Upper lobe of right lung (tissue), 1 donor: Measurements from ENCODE around the gene TNS1. TPM values are rescaled to one million over a fixed set of nuclear protein-coding genes. Genes with fewer than 3 reads are reported as not detected.
A peak's percentile ranks its signal among the peaks of the same experiment; 100 is the strongest.

Source experiments
- ATAC-seq: fragments of 200-7000 bp; cut with Tn5 transposase; one replicate; pipeline ENCODE4 v1.9.1; 2020; ENCODE audit warnings: mild to moderate bottlenecking, moderate library complexity
- DNase-seq: peaks from one replicate; pipeline ENCODE4 v3.0.0-alpha.2; 2020
- H3K27ac ChIP-seq: fragments of 200-600 bp; one replicate; pipeline ENCODE4 v1.8.0; 2022
- H3K27me3 ChIP-seq: fragments of 200-600 bp; one replicate; pipeline ENCODE4 v1.8.0; 2022; ENCODE audit warnings: mild to moderate bottlenecking
- H3K36me3 ChIP-seq: fragments of 200-600 bp; one replicate; pipeline ENCODE4 v1.8.0; 2022
- H3K4me1 ChIP-seq: fragments of 200-600 bp; one replicate; pipeline ENCODE4 v1.8.0; 2022
- H3K4me3 ChIP-seq: fragments of 200-600 bp; one replicate; pipeline ENCODE4 v1.8.0; 2022; ENCODE audit warnings: mild to moderate bottlenecking
- H3K9me3 ChIP-seq: fragments of 200-600 bp; one replicate; pipeline ENCODE4 v1.8.0; 2022
- intact Hi-C: fragments of 100-400 bp; cut with DNase I; formaldehyde crosslinking; loops from one replicate; pipeline ENCODE4 v1.11.0; 2022
- total RNA-seq: library from RNA; stranded (reverse); fragmentation: NEBNext Ultra II Directional; extraction: Animal tissue kit (Norgen Biotek cat#: 25700); gene quantifications from one replicate; pipeline ENCODE4 v1.2.1, GENCODE V29; 2021
- TF ChIP-seq, protein P1 (sequence below): fragments of 200-600 bp; IDR thresholded peaks from one replicate; pipeline ENCODE4 v1.8.0; 2022; ENCODE audit warnings: antibody characterized with exemption
- donor health status: DM: no; HTN: yes; CAD: no; lungs with severe emphysema.

The TNS1 gene
- total RNA-seq, 1 donor from 2014 or later = 669 TPM

DNA sequence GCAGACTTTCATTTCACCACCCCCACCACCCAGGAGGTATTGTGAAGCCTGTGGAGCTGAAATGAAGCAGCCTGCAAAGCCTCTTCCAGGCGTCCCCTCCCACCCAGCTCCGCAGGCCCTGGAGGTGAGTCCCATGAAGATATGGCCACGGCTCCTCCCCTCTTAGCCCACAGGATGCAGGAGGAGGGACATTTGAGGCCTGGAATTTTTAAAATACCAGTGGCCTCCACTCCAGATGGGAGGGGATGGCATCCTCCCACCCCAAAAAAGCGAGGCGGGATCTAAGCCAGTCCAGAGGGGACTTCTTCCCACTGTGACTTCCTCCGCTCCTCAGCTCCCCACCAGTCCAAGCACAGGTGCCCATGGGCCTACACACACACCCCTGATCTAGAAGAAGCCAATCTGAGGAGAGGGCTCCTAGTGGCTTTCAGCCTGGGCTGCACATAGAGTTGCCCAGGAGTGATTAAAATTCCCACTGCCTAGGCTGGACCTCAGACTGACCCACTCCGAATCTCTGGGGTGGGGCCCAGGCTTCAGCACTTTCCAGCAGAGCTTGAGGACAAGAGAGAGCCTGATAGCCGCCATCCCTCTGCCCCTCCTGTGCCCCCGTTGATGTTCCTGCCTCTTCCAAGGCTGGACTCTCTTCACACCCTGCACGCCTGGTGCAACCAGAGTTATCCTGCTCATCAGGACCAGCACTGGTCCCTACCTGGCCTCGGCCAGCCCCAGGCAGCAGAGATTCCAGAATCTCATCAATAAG, 206.9 kb downstream of the TNS1 start:
- peaks cover 16% of the 10 kb centered on the region for H3K4me1 ChIP-seq
- intact Hi-C loops = no loop called here
- ATAC-seq = peak; percentile 30

DNA sequence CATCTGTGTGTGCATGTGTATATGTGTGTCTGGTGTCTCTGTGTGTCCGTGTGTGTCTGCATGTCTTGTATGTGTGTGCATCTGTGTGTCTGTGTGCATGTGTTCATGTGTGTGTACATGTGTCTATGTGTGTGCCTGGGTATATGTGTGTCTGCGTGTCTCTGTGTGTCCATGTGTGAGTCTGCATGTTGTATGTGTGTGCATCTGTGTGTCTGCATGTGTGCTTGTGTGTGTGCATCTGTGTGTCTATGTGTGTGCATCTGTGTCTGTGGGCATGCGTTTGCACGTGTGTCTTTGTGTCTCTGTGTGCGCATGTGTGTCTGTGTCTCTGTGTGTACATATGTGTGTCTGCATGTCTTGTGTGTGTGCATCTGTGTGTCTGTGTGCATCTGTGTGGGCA, 207.7 kb downstream of the TNS1 start:
- H3K4me3 ChIP-seq = no peak overlapping the region
- DNase-seq (no peak), ATAC-seq (no peak)
- H3K36me3 ChIP-seq = no peaks in the 10 kb centered on the region
- TF ChIP-seq, protein P1, sequence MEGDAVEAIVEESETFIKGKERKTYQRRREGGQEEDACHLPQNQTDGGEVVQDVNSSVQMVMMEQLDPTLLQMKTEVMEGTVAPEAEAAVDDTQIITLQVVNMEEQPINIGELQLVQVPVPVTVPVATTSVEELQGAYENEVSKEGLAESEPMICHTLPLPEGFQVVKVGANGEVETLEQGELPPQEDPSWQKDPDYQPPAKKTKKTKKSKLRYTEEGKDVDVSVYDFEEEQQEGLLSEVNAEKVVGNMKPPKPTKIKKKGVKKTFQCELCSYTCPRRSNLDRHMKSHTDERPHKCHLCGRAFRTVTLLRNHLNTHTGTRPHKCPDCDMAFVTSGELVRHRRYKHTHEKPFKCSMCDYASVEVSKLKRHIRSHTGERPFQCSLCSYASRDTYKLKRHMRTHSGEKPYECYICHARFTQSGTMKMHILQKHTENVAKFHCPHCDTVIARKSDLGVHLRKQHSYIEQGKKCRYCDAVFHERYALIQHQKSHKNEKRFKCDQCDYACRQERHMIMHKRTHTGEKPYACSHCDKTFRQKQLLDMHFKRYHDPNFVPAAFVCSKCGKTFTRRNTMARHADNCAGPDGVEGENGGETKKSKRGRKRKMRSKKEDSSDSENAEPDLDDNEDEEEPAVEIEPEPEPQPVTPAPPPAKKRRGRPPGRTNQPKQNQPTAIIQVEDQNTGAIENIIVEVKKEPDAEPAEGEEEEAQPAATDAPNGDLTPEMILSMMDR = no peak
- H3K27me3 ChIP-seq = no peaks in the 10 kb centered on the region
- peaks cover 17% of the 10 kb centered on the region for H3K4me1 ChIP-seq
- H3K27ac ChIP-seq = no peak overlapping the region
- intact Hi-C loops = no loop called here
- no peaks in the 10 kb centered on the region for H3K9me3 ChIP-seq

More for the DNA sequence above, 206.9 kb downstream of the TNS1 start:
- H3K27me3 ChIP-seq = no peaks in the 10 kb centered on the region
- H3K36me3 ChIP-seq = peaks cover 4% of the 10 kb centered on the region
- no peak for DNase-seq
- H3K27ac ChIP-seq = peak overlapping the region; percentile 17
- no peaks in the 10 kb centered on the region for H3K9me3 ChIP-seq
- H3K4me3 ChIP-seq = no peak overlapping the region
- TF ChIP-seq, protein P1 = no peak

DNA sequence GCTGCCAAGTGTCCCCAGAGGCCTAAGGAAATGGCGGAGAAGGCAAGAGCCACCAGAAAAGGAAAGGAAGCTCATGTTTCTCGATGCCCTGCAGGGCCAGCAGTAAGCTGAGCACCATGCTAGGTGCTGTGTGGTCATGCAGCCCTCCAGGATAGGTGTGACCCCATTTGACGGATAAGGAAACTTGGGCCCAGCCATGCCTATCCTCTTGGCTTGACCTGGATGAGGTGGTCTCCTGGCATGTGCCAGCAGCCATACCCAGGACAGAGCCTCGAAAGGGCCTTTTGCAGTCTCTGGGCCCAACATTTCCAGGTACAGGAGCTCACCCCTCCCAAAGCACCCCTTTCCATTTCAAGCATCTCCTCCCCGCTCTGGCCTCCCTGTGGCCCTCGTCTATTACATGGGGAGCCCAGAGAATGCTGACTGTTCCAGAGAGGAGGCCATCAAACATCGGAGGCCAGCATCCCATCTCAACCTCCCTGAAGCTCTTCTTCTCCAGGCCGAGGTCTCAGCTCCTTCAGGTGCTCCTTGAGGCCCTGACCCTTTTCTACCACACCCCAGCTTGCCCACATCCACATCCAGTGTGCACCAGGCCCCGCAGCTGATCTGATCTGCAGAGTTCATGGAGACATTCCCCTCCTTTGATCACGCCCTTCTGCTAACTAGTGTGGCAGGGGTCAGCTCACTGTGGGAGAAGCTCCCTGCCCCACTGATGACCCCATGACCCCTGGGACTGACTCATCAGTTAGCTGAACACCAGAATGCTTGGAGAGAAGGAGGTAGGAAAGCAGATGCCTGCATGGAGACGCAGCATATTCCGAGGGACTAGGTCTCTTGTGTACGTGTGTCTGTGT, 208.4 kb downstream of the TNS1 start:
- TF ChIP-seq, protein P1 = no peak
- DNase-seq (no peak), ATAC-seq (no peak)
- peaks cover 22% of the 10 kb centered on the region for H3K4me1 ChIP-seq
- H3K27me3 ChIP-seq = no peaks in the 10 kb centered on the region
- H3K4me3 ChIP-seq = no peak overlapping the region
- H3K27ac ChIP-seq = no peak overlapping the region
- no peaks in the 10 kb centered on the region for H3K9me3 ChIP-seq
- intact Hi-C loops = loop anchor here (5.0 kb wide), 1 partner anchor 93 kb away; no protein-coding TSS in a partner anchor
- no peaks in the 10 kb centered on the region for H3K36me3 ChIP-seq

DNA sequence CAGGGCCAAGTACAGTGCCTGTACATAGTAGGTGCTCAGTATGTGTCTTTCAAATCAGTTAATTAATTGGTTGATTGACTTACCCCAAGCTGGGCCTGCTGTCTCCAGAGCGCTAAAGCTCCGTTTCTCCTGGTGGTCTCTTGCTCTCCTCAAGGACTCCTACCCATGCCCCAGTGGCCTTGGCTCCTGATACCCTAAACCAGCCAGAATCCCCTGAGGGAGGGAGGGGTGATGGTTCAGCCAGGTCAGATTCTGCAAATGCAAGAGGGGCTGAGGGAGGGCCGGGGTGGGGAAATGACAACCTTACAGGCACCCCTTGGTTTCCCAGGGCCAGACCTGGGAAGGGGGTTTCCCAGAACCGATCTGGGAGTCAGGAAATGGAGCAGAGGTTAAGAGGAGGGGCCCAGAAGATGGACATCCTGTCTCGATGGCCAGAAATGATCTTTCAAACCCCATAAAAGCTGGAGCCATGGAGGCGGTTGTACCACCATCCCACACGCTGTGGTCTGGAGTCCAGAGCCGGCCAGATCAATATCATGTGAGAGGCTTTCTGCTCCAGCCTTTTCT, 209.1 kb downstream of the TNS1 start:
- Histone ChIP-seq H3K4me1 (peaks cover 27% of the 10 kb centered on the region), H3K36me3 (peaks cover 2% of the 10 kb centered on the region), H3K9me3 (no peaks in the 10 kb centered on the region), H3K27ac (peak overlapping the region; percentile 55), H3K4me3 (no peak overlapping the region), H3K27me3 (no peaks in the 10 kb centered on the region)
- DNase-seq (no peak), ATAC-seq (no peak)
- TF ChIP-seq, protein P1 = no peak
- intact Hi-C loops = loop anchor here (5.0 kb wide), 1 partner anchor 94 kb away; no protein-coding TSS in a partner anchor

DNA sequence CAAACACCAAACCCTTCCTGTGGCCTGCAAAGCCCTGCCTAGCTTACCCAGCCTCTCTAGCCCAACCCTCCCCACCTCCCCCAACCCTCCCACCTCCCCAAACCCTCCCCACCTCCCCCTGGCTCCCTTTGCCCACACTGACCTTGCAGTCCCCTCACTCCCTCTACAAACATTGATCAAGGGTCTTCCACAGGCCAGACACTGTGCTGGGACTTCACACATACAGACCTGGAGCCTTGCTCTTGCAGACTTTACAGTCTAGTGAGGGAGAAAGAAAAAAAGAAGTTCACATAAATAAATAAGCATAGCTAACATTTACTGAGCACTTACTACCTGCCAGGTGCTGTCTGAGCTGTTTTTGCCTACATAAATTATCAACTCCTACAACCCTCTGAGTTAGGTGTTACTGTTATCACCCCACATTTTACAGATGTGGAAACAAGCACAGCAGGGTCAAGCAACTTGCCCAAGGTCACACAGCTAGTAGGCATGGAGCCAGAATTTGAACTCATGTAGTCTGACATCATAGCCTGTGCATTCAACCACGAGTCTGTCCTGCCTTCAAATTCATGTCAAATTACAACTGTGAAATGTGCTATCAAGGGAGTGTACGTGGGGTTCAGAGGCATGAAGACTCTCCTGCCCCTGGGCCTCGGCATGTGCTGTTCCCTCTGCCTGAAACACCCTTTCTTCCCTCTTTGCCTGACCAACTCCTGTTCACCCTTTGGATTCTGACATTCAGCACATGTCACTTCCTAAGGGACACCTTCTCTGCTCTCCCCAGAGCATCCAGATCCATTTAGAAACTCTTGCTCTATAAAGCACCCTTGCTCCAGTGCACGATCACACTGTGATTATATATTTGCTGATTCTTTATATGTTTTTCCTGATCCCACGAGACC, 209.9 kb downstream of the TNS1 start:
- Histone ChIP-seq H3K4me1 (peaks cover 23% of the 10 kb centered on the region), H3K36me3 (peaks cover 6% of the 10 kb centered on the region), H3K4me3 (no peak overlapping the region), H3K9me3 (no peaks in the 10 kb centered on the region), H3K27me3 (no peaks in the 10 kb centered on the region), H3K27ac (peak overlapping the region; percentile 55)
- no peak for DNase-seq
- ATAC-seq = no peak
- intact Hi-C loops = loop anchor here (5.0 kb wide), 1 partner anchor 94 kb away; no protein-coding TSS in a partner anchor
- TF ChIP-seq, protein P1 = no peak
